NCI-H1417 treated with DMSO at 0.1 percent for 48 hours (cell line): ENCODE measurements around the gene TMEM43.

Source experiments
- DNase-seq: peaks from one replicate; lab custom pipeline; 2025; lab: John Stamatoyannopoulos, UW

The TMEM43 gene

DNA sequence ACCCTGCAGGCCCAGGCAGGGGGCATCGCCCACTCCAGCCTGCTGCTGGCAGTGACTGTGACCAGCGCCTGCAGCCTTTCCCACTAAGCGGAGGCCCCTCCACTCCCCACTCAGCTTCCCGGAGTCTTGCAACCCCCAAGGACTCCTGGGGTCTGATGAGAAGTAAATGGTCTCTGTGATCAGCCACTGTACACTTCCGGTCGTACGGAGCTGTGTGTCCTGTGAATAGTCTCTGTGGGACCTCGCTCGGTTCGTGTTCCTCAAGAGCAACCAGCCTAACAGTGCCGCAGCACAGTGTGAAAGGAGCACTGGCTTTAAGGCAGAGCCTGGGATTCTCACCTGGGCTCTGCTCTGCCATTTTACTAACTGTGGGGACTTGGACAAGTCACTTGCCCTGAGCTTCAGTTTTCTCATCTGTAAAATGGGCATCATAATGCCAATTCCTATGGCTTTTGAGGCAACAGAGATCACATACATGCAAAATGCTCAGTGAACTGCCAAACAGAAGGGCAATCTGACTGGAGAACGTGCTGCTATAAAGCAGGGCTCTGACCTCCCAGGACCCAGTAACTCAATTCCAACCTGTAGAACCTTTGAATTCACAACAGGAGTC lies 26.7 kb downstream of the TMEM43 start:
- DNase-seq = no peak

DNA sequence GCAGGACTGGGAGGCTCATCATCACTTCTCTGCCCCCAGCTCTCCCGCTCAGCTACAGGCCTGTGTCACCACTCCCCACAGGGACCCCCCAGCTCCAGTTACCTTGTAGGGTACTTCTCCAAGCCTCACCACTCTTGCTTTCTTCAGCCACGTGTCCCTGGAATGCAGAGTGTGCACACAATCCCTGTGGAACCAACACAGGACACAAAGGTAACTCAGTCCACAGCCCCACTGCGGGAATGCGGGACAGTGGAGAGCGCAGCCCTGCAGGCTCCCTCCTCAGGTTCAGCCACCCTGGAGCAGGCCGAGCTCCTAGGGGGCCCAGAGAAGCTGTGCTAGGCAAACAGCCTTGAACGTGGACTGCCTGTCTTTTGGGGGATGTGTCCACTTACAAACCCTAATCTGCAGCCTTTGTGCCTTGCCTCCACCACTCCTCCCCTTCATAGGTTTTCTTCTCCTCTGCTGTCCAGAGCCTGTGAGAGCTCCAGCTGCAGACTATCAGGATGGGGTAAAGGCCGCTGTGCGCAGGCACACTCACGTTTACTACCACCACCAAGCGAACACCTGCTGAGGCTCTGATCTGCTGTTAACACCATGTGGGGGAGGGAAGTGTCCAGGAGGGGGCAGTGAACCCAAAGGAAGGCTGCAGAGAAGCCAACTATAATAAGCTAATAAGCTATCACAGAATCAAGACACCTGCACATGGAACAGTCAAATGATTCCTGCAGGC lies 27.5 kb downstream of the TMEM43 start:
- DNase-seq = no peak

DNA sequence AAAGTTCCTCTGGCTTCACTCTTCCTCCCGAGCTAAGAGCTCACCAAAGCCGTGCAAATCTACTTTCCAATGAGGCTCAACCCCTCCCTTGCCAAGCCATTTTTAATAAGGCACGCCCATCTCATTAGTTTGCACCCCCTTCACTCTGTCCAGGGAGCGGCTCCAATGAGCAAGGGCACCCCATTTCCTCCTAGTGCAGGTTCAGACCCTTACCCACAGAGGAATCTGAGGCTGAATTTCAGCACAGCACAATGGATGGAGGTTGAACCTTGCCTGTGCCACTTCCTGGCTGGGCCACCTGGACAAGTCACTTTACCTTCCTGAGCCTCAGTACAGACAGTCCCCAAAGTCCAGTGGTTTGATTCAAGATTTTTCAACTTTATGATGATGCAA lies 28.1 kb downstream of the TMEM43 start:
- DNase-seq = no peak

DNA sequence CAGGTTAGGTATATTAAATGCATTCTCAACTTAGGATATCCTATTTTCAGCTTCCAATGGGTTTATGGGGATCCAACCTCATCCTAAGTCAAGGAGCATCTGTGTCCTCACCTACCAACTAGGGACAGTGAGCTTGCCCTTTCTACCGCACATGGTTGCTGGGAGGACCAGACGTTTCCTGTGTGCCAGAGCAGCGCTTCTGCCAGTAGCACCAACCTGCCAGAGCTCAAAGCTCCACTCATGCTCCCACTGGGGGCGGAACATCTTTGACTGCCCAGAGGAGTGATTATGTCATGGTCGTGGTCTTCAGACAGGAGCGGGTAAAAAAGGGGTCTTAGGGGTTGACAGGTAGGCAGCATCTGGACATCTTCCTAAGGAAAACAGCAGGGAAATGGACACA lies 28.8 kb downstream of the TMEM43 start:
- DNase-seq = no peak

DNA sequence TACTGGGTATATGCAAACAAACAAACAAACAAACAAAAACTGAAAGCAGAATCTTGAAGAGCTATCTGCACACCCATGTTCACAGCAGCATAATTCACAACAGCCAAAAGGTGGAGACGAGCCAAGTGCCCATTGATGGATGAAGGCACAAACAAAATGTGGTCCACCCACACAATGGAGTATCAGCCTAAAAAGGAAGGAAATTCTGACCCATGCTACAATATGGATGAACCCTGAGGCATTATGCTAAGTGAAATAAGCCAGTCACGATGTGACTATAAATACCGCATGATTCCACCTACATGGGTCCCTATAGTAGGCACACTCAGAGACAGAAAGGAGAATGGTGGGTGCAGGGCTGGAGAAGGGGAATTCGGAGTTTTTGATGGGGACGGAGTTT lies 29.4 kb downstream of the TMEM43 start:
- DNase-seq = no peak

DNA sequence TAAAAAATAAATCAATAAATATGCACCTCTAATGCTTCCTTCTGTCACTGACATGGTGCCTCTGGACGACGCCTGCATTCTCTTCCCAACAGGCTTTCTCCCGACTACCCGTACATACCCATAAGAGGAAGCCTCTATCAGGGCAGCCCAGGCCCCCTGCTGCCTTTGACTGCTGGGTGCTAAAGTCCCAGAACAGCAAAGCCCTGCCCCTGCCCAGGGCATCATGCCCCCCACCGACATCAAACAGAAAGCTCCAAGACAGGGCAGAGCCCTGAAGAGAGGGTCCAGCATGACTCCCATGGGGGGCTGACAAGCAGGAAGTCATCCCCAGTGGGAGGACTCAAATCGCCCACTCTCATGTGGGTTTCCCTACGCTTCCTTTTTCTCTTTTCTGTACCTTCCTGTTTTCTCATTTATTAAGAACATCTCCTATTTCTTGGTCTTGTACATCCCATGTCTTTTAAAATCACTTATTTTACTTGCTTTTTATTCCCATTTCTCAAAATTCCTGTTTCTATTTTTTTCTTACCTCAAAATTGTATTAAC lies 30.1 kb downstream of the TMEM43 start:
- DNase-seq = no peak

DNA sequence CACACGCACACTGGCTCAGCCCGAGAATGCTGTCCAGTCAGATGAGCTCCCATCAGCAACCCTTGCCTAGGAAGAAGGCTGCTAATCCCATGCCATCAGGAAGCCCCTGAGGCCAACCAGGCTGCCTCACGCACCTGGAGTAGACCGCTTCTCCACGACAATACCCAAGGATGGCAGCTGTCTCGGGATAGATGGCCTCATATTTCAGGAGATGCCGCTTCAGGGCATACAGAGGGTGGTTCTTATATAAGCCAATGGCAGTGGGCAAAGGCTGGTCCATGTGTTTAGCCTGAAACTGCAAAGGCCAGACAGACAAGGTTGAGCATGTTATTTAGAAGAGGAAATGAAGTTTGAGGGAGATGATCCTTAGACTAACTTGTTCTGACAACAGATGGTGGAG lies 31.3 kb downstream of the TMEM43 start:
- no peak for DNase-seq

DNA sequence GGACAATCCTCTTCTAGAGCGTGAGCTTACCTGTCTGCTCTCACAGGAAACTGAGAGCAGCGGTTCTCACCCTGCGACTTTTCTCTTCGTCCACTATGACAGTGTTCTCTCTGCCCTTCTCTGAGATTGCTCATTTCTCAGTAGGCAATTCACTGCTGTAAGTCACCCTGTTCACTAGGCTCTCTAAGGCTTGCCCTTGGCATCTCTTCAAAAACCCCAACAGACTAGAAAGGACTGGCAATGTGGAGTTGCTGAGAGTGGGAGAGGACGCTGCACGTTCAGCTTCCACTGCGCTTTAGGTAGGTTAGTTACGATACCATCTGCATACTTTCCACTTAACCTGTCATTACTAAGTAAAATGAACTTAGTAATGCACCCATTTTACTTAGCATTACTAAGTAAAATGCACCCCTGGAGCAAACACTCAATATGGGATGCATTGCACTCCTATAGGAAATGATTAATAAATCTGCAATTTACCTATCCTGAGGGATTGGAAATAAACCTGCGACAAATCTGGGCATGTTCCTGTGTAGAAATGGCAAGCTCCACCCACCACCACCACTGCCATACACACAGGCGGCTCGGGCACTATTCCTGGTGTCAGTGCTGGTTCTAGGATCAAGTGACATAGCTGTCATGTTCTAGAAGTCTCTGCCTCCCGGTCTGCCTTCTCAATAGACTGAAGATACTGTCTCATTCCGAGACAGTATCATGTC lies 32.1 kb downstream of the TMEM43 start:
- no peak for DNase-seq

DNA sequence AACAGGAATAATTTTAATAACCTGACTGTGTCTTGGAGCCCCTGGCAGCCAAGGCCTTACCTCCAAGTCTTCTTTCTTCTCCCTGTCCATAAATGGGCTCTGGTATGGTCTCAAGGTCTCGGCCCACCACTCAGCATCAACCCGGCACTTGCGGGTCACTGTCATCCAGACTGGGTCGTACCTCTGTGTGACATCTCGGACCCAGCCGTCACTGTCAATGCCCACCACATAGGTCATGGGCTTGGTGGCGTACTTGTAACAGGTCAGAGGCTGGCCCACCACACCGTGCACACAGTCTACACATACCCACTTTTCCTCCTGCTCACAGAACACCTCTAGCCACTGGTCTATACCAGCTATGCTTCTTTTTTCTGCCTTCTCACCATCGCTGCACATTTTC lies 33.1 kb downstream of the TMEM43 start:
- no peak for DNase-seq

DNA sequence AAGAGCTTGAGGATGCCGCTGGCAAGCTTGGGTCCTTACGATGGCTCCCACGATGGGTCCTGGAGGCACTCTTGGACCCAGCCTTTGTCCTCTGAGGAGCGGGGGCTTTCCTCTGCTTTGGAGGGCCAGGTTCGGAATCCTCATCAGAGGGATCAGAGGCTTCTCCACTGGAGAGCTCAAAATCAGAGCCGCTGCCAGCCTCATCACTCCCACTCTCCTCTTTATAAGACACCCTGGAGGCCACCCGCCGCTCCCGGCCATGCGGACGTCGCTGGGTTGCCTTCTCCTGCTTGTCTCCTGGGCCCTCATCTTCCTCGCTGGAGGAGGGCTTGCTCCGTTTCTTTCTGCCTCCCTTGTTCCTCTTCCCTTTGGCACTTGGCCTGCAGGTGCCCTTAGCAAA lies 33.5 kb downstream of the TMEM43 start:
- no peak for DNase-seq

DNA sequence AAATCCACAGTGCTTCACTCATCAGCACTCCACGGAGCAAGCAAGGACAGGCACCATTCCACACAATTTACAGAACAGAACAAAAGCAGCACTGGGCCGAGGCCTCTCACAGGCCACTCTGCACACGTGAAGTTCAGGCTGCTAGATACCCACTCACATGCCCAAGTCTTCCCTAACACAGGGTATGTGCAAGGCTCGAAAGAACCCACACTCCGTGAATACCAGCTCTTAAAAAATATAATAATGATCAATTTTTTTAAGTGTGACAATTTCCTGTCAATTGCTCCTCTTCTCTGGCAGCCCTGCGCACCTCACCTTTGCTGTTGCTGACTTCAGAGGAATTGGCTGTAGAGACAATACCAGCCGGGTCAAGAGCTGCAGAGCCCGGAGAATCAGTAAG lies 34.6 kb downstream of the TMEM43 start:
- DNase-seq = no peak

DNA sequence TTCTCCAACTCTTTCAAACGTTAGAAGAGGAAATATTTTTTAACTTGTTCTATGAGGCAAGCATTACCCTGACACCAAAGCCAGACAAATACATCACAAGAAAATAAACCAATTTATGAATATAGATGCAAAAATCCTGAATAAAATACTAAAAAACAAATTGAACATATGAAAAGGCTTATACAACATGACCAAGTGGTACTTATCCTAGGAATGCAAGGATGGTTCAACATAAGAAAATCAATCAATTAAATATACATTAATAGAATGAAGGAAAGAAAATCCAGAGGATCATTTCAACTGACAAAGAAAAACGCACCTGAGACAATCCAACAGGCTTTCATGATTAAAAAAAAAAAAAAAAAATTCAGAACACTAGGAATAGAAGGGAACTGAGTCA lies 36.4 kb downstream of the TMEM43 start:
- DNase-seq = no peak

DNA sequence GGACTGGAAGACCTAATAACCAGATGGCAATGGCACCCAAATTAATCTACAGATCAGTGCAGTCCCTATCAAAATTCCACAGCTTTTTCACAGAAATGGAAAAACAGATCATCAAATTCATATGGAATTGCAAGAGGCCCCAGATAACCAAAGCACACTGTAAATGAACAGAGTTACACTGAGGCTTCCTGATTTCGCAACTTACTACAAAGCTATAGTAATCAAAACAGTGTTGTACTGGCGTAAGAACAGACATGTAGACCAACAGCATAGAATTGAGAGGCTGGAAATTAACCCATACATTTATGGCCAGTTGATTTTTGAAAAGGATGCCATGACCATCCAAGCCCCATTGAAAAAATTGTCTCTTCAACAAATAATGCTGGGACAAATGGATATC lies 37.3 kb downstream of the TMEM43 start:
- DNase-seq = no peak

DNA sequence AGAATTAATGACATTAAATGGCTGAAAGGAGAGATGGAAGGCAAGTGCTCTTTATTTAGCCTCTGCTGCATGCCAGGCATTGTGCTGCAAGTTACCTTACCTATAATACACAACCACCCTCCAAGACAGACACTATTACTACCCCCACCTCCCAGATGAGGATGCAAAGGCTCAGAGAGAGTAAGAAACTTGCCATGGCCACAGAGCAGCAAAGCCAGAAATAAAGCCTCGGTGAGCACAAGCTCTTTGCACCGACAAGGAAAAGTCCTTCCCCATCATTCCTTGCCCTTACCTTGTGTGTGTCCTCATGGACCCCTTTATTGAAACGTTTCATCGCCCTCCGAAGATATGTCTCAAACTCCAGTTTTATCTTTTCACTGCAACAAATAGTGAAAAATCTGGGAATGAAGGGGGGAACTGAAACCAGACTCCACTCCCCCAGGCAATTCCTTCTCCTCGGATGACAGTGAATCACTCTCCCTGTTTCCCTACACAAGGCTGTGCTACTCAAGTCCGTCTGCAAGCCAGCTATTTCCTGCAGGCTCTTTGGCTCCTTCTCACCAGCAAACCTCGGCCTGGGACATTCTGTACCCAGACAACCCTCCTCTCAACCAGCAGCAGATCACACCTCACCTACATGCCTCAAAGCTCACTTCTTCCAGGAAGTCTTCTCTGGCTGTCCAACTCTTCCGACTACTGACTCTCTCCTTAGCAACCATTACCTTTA lies 42.2 kb downstream of the TMEM43 start:
- DNase-seq = no peak

DNA sequence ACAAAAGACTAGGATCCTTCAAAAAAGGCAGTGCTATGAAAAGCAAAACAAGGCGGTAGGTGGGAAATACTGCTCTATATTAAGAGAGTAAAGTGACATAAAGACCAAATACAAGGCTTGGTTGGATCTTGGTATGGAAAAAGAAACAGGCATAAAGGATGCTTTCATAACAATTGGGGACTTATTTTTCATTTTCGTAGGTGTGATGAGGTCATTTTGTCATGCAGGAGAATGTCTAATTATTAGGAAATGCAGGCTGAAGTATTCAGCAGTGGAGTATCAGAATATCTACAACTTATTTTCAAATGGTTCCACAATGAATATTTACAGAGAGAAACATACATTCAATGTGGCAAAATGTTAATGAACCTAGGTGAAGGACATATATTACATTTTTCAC lies 44.6 kb downstream of the TMEM43 start:
- no peak for DNase-seq

DNA sequence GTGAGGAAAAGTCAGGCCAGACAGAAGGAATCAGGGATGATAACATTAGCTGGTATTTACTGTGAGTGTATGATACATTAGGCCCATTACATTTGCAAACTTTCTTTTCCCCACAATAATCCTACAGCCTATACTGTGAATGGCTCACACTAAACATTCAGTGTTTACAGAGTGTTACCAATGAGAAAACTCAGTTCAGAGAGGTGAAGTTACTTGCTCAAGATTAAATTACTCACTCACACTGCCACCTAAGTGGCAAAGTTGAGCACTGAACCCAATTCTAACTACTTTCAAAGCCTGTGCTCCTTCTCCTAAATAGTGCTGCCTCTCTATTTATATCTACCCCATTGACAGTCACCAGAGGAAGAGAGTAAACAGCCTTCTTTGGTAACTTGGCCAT lies 45.0 kb downstream of the TMEM43 start:
- no peak for DNase-seq

DNA sequence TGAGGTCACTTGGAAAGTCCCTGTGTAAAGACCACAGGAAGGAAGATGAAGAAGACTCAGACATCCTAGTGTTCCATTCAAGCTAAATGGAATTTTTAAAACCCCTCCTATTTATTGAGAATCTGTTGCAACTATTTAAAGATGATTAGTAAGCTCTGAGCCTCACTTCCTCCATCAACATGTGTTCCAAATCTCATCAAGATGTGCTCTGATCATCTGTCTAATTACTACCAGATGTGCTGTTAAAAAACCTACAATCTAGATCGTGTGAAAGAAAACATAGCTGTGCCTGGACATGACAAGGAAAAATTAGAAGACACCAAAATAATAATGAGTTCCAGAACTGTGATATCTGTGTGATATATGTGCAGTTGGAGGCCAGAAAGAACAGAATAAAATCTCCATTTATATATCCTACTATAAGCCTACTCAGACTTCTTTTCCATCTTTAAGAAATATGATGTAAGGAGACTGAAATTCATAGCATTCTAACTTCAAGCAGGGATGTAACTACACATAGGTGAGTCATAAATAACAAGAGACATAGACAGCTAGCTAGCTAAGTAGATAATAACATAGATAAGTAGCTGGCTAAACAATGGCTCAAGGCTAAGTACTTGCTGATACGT lies 45.8 kb downstream of the TMEM43 start:
- DNase-seq = no peak

DNA sequence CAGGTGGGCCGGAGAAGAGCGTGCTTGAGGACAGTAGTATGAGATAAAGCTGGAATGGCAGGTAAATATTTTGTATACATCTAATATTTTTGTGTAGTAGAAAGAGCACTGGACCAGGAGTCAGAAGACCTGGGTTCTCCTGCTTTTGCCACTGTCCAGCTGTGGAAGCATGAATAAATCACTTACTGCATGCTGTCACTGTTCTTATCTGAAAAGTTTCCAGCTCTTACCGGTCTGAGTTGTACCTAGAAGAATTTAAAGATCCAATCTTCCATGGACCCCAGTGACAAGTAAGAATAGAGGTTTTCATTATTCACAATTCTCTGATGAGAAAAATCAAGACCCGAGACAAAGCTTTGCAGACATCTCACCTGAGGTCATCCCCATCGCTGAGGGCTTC lies 47.6 kb downstream of the TMEM43 start:
- DNase-seq = no peak

DNA sequence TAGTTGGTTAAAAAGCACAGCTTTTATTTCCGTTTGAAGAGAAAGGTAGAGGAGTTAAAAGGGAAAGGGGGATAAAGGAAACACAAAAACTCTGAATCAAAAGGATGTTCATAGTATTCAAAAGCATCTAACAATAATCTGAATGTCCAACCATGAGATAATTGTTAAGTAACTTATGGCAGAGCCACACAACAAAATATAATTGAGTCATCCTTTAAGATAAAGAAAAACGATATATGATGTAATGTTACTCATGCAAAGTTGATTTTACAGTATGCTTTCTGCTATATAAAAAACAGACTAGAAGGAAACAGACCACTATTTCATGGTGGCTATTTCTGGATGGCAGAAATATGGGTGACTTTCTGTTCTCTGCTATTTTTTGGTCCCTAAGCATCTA lies 49.6 kb downstream of the TMEM43 start:
- DNase-seq = no peak

DNA sequence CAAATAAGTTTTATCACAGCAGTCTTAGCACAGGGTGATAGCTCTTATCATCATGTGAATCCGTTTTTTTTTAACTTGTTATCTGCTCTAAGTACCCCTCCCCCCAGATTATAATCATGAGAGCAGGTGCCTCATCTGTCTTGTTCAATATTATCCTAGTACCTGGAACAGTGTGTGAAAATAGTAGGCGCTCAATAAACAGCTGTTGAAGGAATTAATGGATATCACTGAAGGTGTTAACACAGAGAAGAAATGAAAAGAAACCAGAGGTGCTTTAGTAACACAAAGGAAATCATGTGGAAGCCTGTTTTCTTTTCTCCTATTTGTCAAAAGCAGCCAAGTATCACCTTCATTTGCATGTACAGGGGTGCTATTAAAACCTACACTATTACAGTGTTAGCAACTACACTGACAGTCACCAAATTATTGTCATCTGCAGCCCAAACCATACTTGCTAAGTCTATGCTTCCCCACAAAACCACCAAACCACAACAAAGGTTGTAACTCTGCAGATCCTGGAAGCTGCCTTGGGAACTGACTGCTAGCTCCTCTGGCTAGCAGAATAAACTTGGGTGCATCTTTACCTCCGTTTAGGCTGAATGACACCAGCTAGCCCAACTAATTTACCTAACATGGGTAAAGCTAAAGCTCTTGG lies 50.7 kb downstream of the TMEM43 start:
- no peak for DNase-seq

DNA sequence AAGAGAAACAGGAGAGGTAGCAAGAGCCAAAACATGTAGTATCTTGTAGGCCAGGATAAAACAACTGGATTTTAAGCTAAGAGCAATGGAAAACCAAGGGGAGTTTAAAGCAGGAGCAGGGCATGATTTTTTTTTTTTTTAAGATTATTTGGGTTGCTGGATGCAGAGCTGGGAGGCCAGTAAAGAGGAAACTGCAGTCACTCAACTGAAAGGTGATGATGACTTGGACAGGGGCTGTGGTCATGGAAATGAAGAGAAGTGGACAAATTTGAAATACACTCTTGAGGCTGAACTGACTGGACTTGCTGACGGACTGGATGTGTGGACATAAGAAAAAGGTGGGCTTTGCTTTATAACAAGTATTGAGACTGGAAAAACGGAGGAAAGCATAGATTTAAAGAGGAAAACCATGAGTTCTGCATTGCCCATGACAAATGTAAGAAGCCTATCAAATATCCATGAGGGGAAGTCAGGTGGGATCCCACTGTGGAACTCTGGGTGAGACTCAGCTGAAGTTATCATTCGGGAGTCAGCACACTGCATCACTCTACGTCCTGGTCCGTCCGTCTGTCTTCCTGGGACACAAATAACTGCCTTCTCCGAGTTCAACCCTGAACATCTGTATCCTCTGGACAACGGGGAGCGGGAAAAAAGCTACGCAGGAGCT lies 52.9 kb downstream of the TMEM43 start:
- no peak for DNase-seq
